DMS153 treated with DMSO at 0.1 percent for 48 hours (cell line): ENCODE data around the gene MEGF8.
"Not testable (repeated sequence)": the region's sequence is repeated elsewhere in the genome, so short reads cannot be mapped to it uniquely, and the experiment has no call there.

Experiments
- DNase-seq: peaks from one replicate; lab custom pipeline; 2025; ENCODE audit not compliant: unreplicated experiment; lab: John Stamatoyannopoulos, UW

MEGF8 gene

DNA sequence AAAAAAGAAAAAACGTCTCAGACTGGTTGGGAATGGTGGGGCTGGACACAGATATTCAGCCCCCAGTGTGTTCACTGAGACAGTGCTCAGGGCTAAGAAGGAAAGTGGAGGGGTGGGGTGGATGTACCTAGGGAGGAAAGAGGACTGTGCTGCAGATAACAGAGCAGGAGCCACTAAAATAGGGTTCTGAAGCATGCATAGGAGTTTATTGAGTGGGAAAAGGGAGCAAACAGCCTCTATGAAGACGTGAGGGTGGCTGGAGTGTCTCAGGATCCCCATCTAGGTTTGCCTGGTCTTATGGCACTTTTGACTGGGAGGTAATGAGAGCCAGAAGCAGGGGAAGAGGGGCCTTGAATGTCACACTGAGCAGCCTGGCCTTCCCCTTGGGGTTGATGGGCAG, 3.4 kb downstream of the MEGF8 start:
- no peak for DNase-seq

DNA sequence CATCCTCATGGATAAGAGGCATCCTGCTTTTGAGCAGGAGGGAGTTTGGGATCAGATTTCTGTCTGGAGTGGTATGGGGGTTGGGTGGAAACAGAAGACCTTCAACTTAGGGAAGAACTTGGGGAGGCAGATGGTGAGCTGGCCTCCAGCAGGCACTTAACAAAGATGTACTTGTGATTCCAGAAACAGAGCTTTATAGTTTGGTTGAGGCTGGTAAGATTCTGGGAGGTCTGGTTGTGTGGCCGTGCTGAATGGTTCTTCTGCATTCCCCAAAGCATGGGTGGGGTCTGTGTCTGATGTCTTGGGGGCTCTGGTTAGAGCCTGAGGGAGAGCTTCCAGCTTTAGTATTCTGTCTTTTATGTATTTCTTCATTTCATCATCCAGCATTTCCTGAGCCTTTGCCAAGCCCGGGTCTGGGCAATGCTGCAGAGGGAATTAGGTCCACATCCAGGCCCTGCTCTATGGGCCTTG, 4.8 kb downstream of the MEGF8 start:
- no peak for DNase-seq

DNA sequence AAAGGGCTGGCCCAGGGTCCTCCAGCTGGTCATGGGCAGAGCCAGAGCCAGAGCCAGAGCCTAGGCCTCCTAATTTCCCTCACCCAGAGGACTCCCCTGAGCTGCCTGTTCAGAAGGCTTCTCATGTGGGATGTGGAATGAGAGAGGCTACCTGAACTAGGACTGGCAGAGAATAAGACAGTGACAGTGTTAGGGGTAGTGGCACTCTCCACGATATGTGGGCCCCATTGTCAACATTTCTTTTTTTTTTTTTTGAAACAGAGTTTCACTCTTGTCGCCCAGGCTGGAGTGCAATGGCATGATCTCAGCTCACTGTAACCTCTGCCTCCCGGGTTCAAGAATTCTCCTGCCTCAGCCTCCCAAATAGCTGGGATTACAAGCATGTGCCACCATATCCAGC, 5.9 kb downstream of the MEGF8 start:
- DNase-seq: not testable (repeated sequence)

DNA sequence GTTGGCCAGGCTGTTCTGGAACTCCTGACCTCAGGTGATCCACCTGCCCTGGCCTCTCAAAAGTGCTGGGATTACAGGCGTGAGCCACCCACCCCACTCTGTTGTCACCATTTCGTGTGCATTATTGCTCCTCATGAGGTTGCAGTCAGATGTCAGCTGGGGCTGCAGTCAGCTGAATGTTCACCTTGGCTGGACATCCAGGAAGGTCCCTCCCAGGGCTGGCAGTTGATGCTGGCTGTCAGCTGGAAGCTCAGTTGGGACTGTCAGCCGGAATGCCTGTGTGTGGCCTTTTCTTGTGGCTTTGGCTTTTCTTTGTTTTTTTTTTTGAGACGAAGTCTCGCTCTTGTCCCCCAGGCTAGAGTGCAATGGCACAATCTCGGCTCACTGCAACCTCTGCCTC, 6.6 kb downstream of the MEGF8 start:
- no peak for DNase-seq

DNA sequence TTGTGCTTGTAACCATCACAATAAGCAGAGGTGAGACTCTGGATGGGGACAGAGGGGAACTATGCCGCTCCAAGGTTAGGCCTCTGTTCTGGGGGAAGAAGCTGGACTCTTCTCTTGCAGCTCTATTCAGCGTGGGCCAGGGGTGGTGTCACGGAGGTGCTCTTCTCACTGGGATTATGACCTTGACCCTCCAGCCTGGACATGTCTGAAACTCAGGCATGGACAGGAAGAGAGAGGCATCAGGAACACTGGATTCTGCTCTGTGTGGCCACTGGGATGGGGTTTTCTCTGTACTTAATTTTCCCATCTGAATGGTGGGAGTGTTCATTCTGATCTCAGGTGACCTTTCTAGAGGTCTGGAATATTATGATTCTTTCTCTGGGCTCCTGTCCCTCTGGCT, 7.6 kb downstream of the MEGF8 start:
- DNase-seq: no peak

DNA sequence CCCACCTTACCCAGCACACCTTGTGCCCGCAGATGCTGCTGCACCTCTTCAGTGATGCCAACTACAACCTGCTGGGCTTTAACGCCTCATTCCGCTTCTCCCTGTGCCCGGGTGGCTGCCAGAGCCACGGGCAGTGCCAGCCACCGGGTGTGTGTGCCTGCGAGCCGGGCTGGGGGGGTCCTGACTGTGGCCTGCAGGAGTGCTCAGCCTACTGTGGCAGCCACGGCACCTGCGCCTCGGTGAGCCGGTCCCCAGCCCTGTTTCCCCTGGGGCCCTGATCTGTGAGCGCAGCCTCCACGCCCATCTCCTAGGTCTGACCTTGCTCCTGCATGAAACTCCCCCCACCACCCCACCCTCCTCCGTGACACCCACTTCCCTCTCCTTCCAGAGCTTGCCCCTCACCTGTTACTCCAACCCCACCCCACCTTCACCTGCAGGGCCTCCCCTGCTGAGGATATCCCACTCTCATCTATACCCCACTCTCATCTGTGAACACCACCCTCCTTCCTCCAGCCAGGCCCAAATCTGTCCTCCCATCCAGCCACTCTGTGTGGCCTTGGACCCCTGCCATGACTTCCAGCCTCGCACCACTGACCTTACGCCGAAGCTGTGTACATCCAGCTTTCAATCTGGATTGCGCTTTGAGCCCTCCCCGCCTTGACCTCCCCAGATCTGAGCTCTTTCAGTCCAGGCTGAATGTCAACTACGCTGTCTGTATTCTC, 8.7 kb downstream of the MEGF8 start:
- no peak for DNase-seq

DNA sequence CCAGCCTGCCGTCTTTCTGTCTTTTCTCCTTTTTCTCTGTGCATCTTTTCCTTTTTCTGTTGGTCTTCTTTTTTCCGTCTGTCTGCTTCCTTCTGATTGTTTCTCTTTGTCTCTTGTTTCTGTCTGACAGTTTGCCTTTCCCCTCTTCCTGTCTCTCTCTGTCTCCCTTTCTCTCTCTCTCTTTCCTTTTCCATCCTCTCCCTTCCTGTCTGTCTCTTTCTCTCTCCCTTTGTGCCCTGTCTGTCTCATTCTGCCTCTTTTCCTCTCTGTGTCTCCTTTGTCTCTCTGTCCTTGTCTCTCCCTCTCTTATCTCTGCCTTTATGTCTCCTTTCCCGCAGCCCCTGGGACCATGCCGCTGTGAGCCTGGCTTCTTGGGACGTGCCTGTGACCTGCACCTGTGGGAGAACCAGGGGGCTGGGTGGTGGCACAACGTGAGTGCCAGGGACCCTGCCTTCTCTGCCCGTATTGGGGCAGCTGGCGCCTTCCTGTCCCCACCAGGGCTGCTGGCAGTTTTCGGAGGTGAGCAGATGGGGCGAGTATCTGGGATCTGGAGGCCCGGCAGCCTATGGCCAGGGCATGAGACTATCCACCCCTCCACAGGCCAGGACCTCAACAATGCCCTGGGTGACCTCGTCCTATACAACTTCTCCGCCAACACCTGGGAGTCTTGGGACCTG, 9.4 kb downstream of the MEGF8 start:
- DNase-seq: no peak

DNA sequence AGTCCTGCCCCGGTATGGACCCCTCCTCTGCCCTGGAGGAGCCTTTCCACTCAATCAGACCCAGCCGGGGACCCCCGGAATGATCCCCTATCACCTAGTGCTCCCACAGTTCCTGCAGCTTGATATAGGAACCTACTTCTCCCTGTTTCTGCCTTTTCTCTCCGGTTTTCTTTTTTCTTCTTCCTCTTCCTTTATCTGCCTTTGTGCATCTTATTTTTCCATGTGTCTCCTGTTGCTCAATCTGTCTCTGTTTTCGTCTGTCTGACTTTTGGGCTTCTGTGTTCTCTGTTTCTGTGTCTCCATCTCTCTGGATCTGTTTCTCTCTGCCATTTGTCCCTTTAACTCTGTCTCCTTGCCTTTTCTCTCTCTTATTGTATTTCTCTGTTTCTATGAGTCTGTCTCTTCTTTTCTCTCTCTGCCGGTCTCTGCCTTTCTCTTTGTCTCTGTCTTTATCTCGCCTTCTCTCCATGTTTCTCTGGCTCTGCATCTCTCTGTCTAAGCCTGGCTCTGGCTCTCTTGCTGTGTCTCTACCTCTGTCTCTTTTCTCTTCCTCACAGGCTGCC, 10.0 kb downstream of the MEGF8 start:
- DNase-seq: no peak

DNA sequence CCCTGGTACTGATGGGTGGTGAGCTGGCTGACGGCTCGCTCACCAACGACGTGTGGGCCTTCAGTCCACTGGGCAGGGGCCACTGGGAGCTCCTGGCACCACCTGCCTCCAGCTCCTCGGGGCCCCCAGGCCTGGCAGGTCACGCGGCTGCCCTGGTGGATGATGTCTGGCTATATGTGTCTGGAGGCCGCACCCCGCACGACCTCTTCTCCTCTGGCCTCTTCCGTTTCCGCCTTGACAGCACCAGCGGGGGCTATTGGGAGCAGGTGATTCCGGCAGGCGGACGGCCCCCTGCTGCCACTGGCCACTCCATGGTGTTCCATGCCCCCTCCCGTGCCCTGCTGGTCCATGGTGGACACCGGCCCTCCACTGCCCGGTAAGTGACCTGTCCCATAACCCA, 10.5 kb downstream of the MEGF8 start:
- no peak for DNase-seq

DNA sequence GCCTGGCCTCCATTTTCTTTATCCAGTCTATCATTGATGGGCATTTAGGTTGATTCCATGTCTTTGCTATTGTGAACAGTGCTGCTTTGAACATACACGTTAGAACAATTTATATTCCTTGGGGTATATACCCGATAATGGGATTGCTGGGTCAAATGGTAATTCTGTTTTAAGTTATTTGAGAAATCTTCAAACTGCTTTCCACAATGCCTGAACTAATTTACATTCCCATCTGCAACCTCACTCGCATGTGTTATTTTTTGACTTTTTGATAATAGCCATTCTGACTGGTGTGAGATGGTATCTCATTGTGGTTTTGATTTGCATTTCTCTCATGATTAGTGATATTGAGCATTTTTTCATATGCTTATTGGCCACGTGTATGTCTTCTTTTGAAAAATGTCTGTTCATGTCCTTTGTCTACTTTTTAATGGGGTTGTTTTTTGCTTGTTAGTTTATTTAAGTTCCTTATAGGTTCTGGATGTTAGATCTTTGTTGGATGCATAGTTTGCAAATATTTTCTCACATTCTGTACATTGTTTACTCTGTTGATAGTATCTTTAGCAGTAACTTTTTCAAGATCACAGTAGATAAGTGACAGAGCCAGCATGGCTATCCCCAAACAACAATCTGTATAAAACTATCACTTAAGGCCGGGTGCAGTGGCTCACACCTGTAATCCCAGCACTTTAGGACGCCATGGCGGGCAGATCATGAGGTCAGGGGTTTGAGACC, 13.9 kb downstream of the MEGF8 start:
- DNase-seq: not testable (repeated sequence)

DNA sequence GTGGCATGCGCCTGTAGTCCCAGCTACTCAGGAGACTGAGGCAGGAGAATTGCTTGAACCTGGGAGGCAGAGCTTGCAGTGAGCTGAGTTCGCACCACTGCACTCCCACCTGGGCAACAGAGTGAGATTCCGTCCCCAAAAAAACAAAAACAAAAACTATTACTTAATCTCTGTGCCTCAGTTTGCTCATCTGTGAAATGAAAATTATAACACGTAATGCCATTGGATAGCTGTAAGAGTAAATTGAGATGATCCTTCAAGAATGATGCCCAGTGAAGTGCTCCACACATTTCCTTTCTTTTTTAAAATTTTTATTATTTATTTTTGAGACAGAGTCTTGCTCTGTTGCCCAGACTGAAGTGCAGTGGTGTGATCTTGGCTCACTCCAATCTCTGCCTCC, 14.5 kb downstream of the MEGF8 start:
- DNase-seq: not testable (repeated sequence)

DNA sequence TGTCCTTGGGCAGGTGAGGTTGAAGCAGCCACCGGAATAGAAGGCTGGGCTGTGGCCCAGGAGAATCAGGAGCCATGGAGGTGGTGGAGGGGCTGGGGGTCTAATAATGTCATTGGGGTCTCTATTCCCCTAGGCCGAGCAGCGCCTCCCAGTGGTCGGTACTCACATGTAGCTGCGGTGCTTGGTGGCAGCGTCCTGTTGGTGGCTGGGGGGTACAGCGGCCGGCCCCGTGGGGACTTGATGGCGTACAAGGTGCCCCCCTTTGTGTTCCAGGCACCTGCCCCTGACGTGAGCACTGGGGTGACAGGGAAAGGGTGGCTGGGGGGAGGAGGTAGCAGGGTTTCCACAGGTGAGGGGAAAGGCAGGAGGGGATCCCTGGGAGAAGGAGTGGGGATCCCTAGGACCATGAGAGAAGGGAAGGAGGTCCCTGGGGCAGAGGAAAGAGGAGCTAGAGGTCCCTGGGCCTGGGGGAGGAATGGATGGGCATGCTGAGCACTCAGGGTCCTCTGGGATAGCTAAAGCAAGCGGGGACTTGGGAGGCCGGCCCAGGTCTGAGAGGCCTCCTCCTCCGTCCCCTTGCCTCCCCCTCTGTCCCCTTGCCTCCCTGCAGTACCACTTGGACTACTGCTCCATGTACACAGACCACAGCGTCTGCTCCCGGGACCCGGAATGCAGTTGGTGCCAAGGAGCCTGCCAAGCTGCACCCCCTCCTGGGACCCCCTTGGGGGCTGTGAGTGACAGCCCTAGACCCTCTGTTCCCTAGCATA, 18.1 kb downstream of the MEGF8 start:
- DNase-seq: no peak

DNA sequence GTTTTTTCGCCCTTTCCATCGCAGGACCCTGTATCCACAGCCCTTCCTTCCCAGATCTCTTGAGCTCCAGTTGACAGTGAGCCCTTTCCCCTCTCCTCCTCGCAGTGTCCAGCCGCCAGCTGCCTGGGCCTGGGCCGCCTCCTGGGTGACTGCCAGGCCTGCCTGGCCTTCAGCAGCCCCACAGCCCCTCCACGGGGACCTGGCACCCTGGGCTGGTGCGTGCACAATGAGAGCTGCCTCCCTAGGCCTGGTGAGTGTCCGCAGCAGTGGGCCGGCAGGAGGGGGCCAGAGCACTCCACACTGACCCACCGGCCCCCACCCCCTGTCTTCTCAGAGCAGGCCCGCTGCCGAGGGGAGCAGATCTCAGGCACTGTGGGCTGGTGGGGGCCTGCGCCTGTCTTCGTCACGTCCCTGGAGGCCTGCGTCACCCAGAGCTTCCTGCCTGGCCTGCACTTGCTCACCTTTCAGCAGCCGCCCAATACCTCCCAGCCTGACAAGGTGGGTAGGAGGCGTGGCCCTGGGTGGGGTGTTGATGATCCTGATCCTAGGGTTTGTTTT, 19.0 kb downstream of the MEGF8 start:
- DNase-seq: no peak

DNA sequence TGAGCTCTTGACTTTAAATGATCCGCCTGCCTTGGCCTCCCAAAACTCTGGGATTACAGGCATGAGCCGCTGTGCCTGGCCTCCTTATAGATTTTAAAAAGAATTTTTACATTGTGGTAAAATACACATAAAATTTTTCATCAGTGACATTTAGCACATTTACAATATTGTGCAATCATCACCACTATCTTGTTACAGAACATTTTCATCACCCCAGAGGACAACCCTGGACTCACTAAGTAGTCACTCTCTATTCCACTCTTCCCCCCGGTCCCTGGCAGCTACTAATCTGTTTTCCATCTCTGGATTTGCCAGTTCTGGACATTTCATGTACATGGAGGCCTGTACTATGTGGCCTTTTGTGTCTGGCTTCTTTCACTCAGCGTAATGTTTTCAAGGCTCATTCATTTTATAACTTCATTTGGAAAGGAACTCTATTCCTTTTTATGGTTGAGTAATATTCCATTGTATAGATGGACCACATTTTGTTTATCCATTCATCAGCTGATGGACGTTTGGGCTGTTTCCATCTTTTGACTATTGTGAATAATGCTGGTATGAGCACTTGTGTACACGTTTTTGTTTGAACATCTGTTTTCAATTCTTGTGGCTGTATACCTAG, 19.9 kb downstream of the MEGF8 start:
- no peak for DNase-seq

DNA sequence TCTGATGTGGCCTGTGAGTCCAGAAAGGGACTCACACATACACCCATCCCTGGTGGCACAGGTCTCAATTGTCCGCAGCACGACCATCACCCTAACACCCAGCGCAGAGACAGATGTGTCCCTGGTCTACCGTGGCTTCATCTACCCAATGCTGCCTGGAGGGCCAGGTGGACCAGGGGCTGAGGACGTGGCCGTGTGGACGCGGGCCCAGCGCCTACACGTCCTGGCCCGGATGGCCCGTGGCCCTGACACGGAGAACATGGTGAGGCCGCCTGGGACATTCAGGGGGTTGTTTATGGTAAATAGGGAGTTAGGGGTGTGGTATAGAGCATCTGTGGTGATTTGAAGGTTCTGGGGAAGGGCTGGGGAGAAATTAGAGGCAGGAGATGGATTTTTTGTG, 22.8 kb downstream of the MEGF8 start:
- no peak for DNase-seq

DNA sequence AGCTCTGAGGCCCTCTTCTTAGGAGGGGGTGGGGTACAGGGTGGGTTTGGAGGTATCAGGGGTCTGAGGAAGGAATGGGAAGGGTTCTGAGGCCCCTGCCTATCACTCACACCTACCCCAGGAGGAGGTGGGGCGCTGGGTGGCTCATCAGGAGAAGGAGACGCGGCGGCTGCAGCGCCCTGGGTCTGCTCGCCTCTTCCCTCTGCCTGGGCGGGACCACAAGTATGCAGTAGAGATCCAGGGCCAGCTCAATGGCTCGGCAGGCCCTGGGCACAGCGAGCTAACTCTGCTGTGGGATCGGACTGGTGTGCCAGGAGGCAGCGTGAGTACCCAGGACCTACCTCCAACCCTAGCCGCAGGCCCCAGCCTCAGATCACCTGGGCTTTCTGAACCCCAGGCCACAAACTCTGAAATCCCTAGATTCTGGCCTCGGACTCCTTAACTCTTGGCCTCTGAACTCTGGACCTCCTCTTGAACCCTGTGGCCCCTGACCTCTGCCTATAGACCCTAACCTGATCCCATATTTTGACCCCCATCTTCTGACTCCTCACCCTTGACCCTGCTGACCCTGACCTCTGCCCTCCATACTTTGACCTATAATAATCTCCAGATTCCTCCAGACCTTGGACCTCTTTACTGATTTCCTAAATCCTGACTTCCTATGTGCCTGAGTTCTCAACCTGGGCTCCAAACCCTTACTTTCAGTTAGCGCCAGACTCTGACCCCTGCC, 24.1 kb downstream of the MEGF8 start:
- no peak for DNase-seq

DNA sequence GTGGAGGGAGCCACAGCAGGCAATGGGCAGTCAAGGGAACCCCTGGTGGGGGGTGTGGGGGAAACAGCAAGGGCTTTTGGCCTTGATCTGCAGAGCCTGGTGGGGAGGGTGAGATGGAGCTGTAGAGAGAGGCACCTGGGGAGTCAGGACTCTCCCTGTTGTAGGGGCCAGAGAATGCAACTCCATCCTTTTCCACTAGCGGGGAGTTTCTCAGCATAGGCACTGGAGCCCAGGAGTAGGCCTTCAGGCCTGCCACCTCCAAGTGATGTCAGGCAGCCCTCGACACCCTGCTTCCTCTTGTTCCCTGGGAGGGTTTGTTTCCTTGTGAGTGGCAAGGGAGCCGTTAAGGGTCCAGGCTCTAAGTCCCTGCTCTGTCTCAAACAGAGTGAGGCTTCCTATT, 25.0 kb downstream of the MEGF8 start:
- no peak for DNase-seq

DNA sequence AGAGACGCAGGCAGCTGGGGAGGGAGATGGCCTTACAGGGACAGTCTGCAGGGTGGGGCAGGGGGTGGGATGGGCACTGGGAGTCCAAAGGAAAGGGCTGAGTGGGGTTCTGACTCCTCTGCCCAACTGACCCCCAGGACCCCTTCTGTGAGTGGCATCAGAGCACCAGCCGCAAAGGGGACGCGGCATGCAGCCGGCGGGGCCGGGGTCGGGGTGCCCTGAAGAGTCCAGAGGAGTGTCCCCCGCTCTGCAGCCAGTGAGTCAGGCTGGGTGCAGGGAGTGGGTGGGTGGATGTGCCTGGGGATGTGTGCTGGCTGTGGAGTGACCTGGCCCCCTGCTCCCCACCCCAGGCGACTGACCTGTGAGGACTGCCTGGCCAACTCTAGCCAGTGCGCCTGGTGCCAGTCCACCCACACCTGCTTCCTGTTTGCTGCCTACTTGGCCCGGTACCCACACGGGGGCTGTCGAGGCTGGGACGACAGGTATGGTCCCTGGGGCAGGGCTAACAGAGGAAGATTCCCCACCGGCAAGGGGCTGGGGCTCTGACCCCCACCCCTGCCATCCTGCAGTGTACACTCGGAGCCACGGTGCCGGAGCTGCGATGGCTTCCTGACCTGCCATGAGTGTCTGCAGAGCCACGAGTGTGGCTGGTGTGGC, 25.8 kb downstream of the MEGF8 start:
- DNase-seq: no peak
